Lower lobe of right lung (tissue), 2 donors: ENCODE measurements around the gene FAM177B. TPM values are rescaled to one million over a fixed set of nuclear protein-coding genes. Genes with fewer than 3 reads are reported as not detected.

Experiments used
- ATAC-seq, 2 donors: fragments of 200-7000 bp; cut with Tn5 transposase; one replicate each; pipeline ENCODE4 v1.9.1; 2020 to 2022; ENCODE audit warnings: mild to moderate bottlenecking in 2 of 2, moderate library complexity in 2 of 2
- DNase-seq: peaks from one replicate; pipeline ENCODE4 v3.0.0-alpha.2; 2020
- H3K27ac ChIP-seq: fragments of 200-600 bp; one replicate; pipeline ENCODE4 v1.8.0; 2022
- H3K27me3 ChIP-seq: fragments of 200-600 bp; one replicate; pipeline ENCODE4 v1.8.0; 2022; ENCODE audit warnings: low read depth
- H3K36me3 ChIP-seq: fragments of 200-600 bp; one replicate; pipeline ENCODE4 v1.8.0; 2022; ENCODE audit warnings: mild to moderate bottlenecking
- H3K4me1 ChIP-seq: fragments of 200-600 bp; one replicate; pipeline ENCODE4 v1.8.0; 2022
- H3K4me3 ChIP-seq: fragments of 200-600 bp; one replicate; pipeline ENCODE4 v1.8.0; 2022; ENCODE audit warnings: mild to moderate bottlenecking
- H3K9me3 ChIP-seq: fragments of 200-600 bp; one replicate; pipeline ENCODE4 v1.8.0; 2022
- CTCF ChIP-seq: fragments of 200-600 bp; IDR thresholded peaks from one replicate; pipeline ENCODE4 v1.8.0; 2022; ENCODE audit warnings: antibody characterized with exemption, mild to moderate bottlenecking
- intact Hi-C: fragments of 100-400 bp; cut with DNase I; formaldehyde crosslinking; loops from one replicate; pipeline ENCODE4 v1.11.0; 2022
- total RNA-seq: library from RNA; stranded (reverse); fragmentation: NEBNext Ultra II Directional; extraction: Animal tissue kit (Norgen Biotek cat#: 25700); gene quantifications from one replicate; pipeline ENCODE4 v1.2.1, GENCODE V29; 2021
- donor health status: DM: no; HTN: yes; CAD: no; lungs with severe emphysema.

FAM177B gene
- total RNA-seq, 1 donor from 2014 or later = 0.56 TPM

- Histone ChIP-seq H3K27me3 (no peaks in the 10 kb centered on the region), H3K9me3 (peaks cover 11% of the 10 kb centered on the region), H3K36me3 (no peaks in the 10 kb centered on the region), H3K4me3 (no peak overlapping the region), H3K4me1 (peaks cover 10% of the 10 kb centered on the region), H3K27ac (no peak overlapping the region)
- TF ChIP-seq CTCF = no peak
- intact Hi-C loops = no loop called here
- no peak for ATAC-seq
- DNase-seq = no peak
These were observed 33.1 kb downstream of the FAM177B start for GRCh38 chr1:222769971-222770620.

GRCh38 chr1:222772996-222773379 is 36.0 kb downstream of the FAM177B start:
- Histone ChIP-seq H3K4me3 (peak overlapping the region; percentile 40), H3K27me3 (no peaks in the 10 kb centered on the region), H3K4me1 (peaks cover 14% of the 10 kb centered on the region), H3K36me3 (no peaks in the 10 kb centered on the region), H3K9me3 (peaks cover 11% of the 10 kb centered on the region), H3K27ac (peak overlapping the region; percentile 69)
- no peak for TF ChIP-seq CTCF
- ATAC-seq (peak; percentile 44 to 54), DNase-seq (no peak)
- intact Hi-C loops = no loop called here

GRCh38 chr1:222777463-222777862 is 40.5 kb downstream of the FAM177B start:
- ATAC-seq (peak; percentile 39 to 52), DNase-seq (no peak)
- H3K9me3 ChIP-seq = no peaks in the 10 kb centered on the region
- H3K4me1 ChIP-seq = peaks cover 8% of the 10 kb centered on the region
- H3K36me3 ChIP-seq = no peaks in the 10 kb centered on the region
- no peak overlapping the region for H3K27ac ChIP-seq
- H3K4me3 ChIP-seq = no peak overlapping the region
- H3K27me3 ChIP-seq = no peaks in the 10 kb centered on the region
- TF ChIP-seq CTCF = no peak
- intact Hi-C loops = no loop called here

GRCh38 chr1:222777977-222778376 is 41.0 kb downstream of the FAM177B start:
- no peaks in the 10 kb centered on the region for H3K27me3 ChIP-seq
- no peaks in the 10 kb centered on the region for H3K36me3 ChIP-seq
- H3K4me1 ChIP-seq = peaks cover 8% of the 10 kb centered on the region
- no peaks in the 10 kb centered on the region for H3K9me3 ChIP-seq
- ATAC-seq (no peak), DNase-seq (no peak)
- no peak overlapping the region for H3K27ac ChIP-seq
- intact Hi-C loops = no loop called here
- no peak overlapping the region for H3K4me3 ChIP-seq
- no peak for TF ChIP-seq CTCF

- H3K4me3 ChIP-seq = no peak overlapping the region
These were observed 44.2 kb downstream of the FAM177B start for GRCh38 chr1:222781251-222781650.

More at GRCh38 chr1:222781251-222781650, 44.2 kb downstream of the FAM177B start:
- no peak for ATAC-seq
- Histone ChIP-seq H3K4me1 (peaks cover 23% of the 10 kb centered on the region), H3K27me3 (no peaks in the 10 kb centered on the region), H3K27ac (no peak overlapping the region), H3K9me3 (no peaks in the 10 kb centered on the region), H3K36me3 (no peaks in the 10 kb centered on the region)
- DNase-seq = no peak
- intact Hi-C loops = no loop called here
- TF ChIP-seq CTCF = no peak
